ENCODE results near the gene TP53RK.

The TP53RK gene

DNA sequence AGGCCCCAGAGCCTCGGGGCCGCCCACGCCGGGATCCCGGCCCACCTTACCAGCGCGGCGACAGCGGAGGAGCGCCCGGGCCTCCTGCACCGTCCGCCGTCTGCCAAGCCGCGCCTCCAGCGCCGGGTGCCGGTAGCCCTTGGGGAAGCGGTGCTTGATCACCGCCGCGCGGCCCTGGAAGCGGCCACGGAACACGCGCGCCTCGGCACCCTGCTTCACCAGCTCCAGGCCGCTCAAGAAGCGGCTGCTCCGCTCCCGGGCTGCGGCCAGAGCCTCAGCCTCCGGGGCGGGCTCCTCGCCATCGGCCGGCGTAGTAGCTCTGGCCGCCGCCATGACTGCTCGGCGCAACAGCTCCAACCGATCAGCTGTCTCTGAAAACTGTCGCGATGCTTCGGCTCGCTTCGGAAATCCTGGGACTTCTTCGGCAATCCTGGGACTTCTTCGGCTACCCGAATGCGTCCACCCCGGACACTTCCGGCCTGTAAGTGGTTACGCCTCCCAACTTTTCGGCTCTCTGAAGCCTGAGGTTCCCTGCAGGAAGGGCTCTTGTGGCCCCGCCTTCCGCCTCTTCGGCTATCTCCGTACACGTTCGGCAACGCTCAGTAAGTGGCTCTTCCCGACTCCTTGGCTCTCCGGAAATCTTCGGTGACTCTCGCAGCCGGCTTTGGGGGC, at the start of gene TP53RK:
TSS of gene TP53RK (minus strand) at position 363 of the 672 bp plus-strand sequence. CDS start at position 333, 30 bp downstream.
- H3K9ac ChIP-seq (ENCODE audit: low read depth, low read length, poor library complexity, severe bottlenecking): peak within 1 kb of the TSS; percentile 93
- peak within 1 kb of the TSS; percentile 94 for H3K4me3 ChIP-seq (ENCODE audit: low read length, poor library complexity, severe bottlenecking)
- peaks cover 42% of the 10 kb centered on the region for H3K4me1 ChIP-seq (ENCODE audit: insufficient read depth, low read length, poor library complexity, severe bottlenecking)
- H3F3A ChIP-seq (ENCODE audit: low read depth): no peaks in the 10 kb centered on the region
- peak within 1 kb of the TSS; percentile 90 for H3K4me2 ChIP-seq (ENCODE audit: low read depth, low read length, poor library complexity, severe bottlenecking)
- TF ChIP-seq EZH2phosphoT487 (IDR thresholded peaks at IDR 0.05; ENCODE audit: borderline replicate concordance): no peak
- TF ChIP-seq, protein P1, sequence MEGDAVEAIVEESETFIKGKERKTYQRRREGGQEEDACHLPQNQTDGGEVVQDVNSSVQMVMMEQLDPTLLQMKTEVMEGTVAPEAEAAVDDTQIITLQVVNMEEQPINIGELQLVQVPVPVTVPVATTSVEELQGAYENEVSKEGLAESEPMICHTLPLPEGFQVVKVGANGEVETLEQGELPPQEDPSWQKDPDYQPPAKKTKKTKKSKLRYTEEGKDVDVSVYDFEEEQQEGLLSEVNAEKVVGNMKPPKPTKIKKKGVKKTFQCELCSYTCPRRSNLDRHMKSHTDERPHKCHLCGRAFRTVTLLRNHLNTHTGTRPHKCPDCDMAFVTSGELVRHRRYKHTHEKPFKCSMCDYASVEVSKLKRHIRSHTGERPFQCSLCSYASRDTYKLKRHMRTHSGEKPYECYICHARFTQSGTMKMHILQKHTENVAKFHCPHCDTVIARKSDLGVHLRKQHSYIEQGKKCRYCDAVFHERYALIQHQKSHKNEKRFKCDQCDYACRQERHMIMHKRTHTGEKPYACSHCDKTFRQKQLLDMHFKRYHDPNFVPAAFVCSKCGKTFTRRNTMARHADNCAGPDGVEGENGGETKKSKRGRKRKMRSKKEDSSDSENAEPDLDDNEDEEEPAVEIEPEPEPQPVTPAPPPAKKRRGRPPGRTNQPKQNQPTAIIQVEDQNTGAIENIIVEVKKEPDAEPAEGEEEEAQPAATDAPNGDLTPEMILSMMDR (conservative IDR thresholded peaks at IDR 0.05; ENCODE audit: low read length): no peak
- no peaks in the 10 kb centered on the region for H3K27me3 ChIP-seq (ENCODE audit: insufficient read depth, low read length, poor library complexity, severe bottlenecking)
- H3K9me2 ChIP-seq (replicated peaks; ENCODE audit: low read depth, low read length): no peaks in the 10 kb centered on the region
- no peaks in the 10 kb centered on the region for H3K9me3 ChIP-seq (ENCODE audit: insufficient read depth, low read depth, low read length)
- peaks cover 52% of the 10 kb centered on the region for H3K79me2 ChIP-seq (ENCODE audit: insufficient read depth, low read length)
- H2AFZ ChIP-seq (ENCODE audit: low read length): peak within 1 kb of the TSS; percentile 57
- peaks cover 48% of the 10 kb centered on the region for H4K20me1 ChIP-seq (ENCODE audit: insufficient read depth, low read length, poor library complexity, severe bottlenecking)
- peaks cover 4% of the 10 kb centered on the region; the same call in 1 of the 2 replicates for H3K36me3 ChIP-seq (ENCODE audit: insufficient read depth, low read length)

DNA sequence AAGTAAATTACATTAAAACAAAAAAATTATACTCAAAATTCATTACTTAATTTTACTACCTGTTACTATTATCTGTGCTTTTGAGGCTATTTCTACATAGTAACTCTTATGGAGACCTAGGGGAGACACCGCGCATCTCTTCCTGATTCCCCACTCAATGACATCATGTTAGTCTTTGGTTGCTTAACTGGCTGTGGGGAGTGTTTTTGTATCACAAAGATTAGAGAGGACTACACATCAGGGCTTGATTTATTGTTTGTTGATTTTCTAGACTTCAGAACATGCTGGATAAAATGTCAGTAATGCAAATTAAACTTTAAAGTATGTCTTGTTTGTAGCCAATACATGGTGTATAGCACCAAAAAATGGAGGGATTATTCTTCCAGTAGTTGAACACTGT, 46.2 kb upstream of the TP53RK start:
- Histone ChIP-seq H3K9ac (ENCODE audit: low read depth, low read length, poor library complexity, severe bottlenecking) (no peak overlapping the region), H3K4me3 (ENCODE audit: low read length, poor library complexity, severe bottlenecking) (no peak overlapping the region), H3K36me3 (ENCODE audit: insufficient read depth, low read length) (no peaks in the 10 kb centered on the region), H4K20me1 (ENCODE audit: insufficient read depth, low read length, poor library complexity, severe bottlenecking) (no peaks in the 10 kb centered on the region), H3K4me2 (ENCODE audit: low read depth, low read length, poor library complexity, severe bottlenecking) (no peak overlapping the region), H3K9me3 (ENCODE audit: insufficient read depth, low read depth, low read length) (no peaks in the 10 kb centered on the region), H3K27me3 (ENCODE audit: insufficient read depth, low read length, poor library complexity, severe bottlenecking) (no peaks in the 10 kb centered on the region), H3K9me2 (replicated peaks; ENCODE audit: low read depth, low read length) (no peaks in the 10 kb centered on the region), H3K4me1 (ENCODE audit: insufficient read depth, low read length, poor library complexity, severe bottlenecking) (no peaks in the 10 kb centered on the region), H3K79me2 (ENCODE audit: insufficient read depth, low read length) (no peaks in the 10 kb centered on the region), H2AFZ (ENCODE audit: low read length) (no peak overlapping the region), H3F3A (ENCODE audit: low read depth) (no peaks in the 10 kb centered on the region)
- TF ChIP-seq, protein P1 (conservative IDR thresholded peaks at IDR 0.05; ENCODE audit: low read length): no peak
- TF ChIP-seq EZH2phosphoT487 (IDR thresholded peaks at IDR 0.05; ENCODE audit: borderline replicate concordance): no peak

DNA sequence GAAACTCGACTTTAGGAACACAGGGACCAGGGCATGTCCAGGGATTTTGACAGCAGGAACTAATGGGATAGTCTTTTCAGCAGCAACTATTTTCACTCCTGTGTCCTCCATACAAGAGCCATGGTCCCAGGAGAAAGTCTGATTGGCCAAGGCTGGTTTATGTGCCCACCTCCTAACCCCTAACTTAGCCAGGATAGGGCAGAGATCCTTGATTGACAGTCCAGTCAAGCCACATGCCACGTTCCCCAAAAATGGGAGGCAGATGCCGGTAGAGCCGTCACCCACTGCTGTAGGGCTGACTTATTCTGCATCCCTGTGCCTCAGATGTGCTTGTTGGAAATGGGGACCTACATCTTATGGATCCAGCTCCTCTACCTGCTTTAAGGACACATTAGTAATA, 42.5 kb upstream of the TP53RK start:
- Histone ChIP-seq H3K4me2 (ENCODE audit: low read depth, low read length, poor library complexity, severe bottlenecking) (no peak overlapping the region), H3K9me3 (ENCODE audit: insufficient read depth, low read depth, low read length) (no peaks in the 10 kb centered on the region), H4K20me1 (ENCODE audit: insufficient read depth, low read length, poor library complexity, severe bottlenecking) (no peaks in the 10 kb centered on the region), H3K9me2 (replicated peaks; ENCODE audit: low read depth, low read length) (no peaks in the 10 kb centered on the region), H3K4me1 (ENCODE audit: insufficient read depth, low read length, poor library complexity, severe bottlenecking) (no peaks in the 10 kb centered on the region), H3K9ac (ENCODE audit: low read depth, low read length, poor library complexity, severe bottlenecking) (no peak overlapping the region), H3K79me2 (ENCODE audit: insufficient read depth, low read length) (no peaks in the 10 kb centered on the region), H3F3A (ENCODE audit: low read depth) (no peaks in the 10 kb centered on the region), H3K4me3 (ENCODE audit: low read length, poor library complexity, severe bottlenecking) (no peak overlapping the region), H3K27me3 (ENCODE audit: insufficient read depth, low read length, poor library complexity, severe bottlenecking) (no peaks in the 10 kb centered on the region), H3K36me3 (ENCODE audit: insufficient read depth, low read length) (no peaks in the 10 kb centered on the region), H2AFZ (ENCODE audit: low read length) (no peak overlapping the region)
- TF ChIP-seq, protein P1 (conservative IDR thresholded peaks at IDR 0.05; ENCODE audit: low read length): no peak
- no peak for TF ChIP-seq EZH2phosphoT487 (IDR thresholded peaks at IDR 0.05; ENCODE audit: borderline replicate concordance)
